Epithelial cell of esophagus (primary cell): Measurements from ENCODE around the gene OSBPL2.

ENCODE experiments used
- DNase-seq: peaks from one replicate; pipeline ENCODE4 v3.0.0; 2010; ENCODE audit warnings: low read depth
- H3K4me3 ChIP-seq: 2 replicates; pipeline ENCODE4 v1.5.1; 2011; ENCODE audit warnings: mild to moderate bottlenecking, low read length, control low read depth
- TF ChIP-seq, protein P1 (sequence below): IDR thresholded peaks from 2 replicates; pipeline ENCODE4 v1.5.1; 2011; ENCODE audit warnings: low read depth, mild to moderate bottlenecking, low read length, control low read depth, inconsistent platforms; ENCODE audit not compliant: insufficient read depth; ENCODE audit errors: missing control alignments

Gene OSBPL2

DNA sequence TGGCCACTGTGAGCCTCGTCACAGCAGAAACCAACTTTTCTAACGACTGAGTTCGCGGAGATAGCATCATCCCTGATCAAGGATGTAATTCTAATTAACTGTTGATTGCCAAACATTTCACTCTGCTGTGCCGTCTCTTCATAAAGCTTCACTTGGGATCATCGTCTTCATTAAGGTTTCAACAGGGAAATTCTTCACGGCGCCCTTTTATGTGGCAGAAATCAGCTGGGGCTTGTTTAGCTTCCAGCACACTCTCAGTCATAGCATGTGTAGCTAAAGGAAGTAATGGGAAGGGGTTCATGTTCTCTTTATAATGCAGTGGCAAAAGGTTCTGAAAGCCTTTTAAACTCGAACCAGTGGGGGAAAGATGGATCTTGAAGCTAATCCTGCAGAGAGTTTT is 55.6 kb downstream of the OSBPL2 start:
- no peak overlapping the region for H3K4me3 ChIP-seq
- DNase-seq: no peak
- TF ChIP-seq, protein P1, sequence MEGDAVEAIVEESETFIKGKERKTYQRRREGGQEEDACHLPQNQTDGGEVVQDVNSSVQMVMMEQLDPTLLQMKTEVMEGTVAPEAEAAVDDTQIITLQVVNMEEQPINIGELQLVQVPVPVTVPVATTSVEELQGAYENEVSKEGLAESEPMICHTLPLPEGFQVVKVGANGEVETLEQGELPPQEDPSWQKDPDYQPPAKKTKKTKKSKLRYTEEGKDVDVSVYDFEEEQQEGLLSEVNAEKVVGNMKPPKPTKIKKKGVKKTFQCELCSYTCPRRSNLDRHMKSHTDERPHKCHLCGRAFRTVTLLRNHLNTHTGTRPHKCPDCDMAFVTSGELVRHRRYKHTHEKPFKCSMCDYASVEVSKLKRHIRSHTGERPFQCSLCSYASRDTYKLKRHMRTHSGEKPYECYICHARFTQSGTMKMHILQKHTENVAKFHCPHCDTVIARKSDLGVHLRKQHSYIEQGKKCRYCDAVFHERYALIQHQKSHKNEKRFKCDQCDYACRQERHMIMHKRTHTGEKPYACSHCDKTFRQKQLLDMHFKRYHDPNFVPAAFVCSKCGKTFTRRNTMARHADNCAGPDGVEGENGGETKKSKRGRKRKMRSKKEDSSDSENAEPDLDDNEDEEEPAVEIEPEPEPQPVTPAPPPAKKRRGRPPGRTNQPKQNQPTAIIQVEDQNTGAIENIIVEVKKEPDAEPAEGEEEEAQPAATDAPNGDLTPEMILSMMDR: no peak

DNA sequence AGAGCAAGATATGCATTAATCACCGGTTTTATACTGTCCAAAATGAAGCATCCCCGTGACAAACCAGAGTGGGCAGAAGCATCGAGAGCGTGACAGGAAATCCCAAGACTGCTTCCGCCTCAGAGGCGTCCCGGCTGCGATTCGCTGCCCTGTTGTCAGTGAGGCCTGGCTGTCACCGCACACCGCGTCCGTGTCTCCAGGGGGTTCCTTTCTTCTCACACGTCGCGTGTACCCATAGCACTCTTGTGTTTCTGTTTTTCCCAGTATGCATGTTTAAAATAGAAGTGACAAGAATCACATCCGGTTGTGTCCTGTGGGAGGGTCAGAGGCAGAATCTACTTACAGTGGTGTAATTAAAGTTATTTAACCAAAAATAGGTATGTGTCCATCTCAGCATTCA is 56.2 kb downstream of the OSBPL2 start:
- TF ChIP-seq, protein P1: no peak
- no peak overlapping the region for H3K4me3 ChIP-seq
- DNase-seq: no peak

GRCh38 chr20:62296724-62297448 is 58.6 kb downstream of the OSBPL2 start:
- TF ChIP-seq, protein P1: no peak
- no peak for DNase-seq
- no peak overlapping the region for H3K4me3 ChIP-seq

- DNase-seq: no peak
- TF ChIP-seq, protein P1: no peak
- no peak overlapping the region for H3K4me3 ChIP-seq
These were observed 59.3 kb downstream of the OSBPL2 start for GRCh38 chr20:62297449-62298227.

- TF ChIP-seq, protein P1: no peak
- H3K4me3 ChIP-seq: no peak overlapping the region
- no peak for DNase-seq
These were observed 60.4 kb downstream of the OSBPL2 start for GRCh38 chr20:62298577-62299249.

DNA sequence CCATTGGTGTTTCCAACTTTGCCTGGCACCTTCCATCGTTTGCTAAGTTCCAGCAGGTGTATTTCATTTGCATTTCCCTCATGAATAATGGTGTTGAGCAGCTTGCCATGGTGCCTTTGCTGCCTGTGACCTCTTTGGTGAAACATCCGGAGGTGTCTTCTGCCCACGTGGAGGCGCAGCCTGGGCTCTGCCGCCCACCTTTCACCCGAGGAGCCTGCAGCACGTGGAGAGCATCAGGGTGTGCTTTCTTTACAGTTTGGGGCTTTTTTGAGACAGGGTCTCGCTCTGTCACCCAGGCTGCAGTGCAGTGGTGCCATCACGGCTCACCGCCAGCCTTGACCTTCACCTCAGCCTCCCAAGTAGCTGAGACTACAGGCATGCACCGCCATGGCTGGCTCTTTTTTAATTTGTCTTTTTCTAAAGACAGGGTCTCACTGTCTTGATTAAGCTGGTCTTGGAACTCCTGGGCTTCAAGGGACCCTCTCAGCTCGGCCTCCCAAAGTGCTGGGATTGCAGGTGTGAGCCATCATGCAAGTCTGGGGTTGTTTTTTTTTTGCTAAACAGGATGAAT is 61.4 kb downstream of the OSBPL2 start:
- no peak for DNase-seq
- TF ChIP-seq, protein P1: no peak
- no peak overlapping the region for H3K4me3 ChIP-seq
